SU-DHL-6 (cell line): ENCODE results near the gene SERPIND1.

Source experiments
- CTCF ChIP-seq: fragments of 200-600 bp; sonication (generic); IDR thresholded peaks from one replicate; pipeline ENCODE4 v1.5.1; 2017; ENCODE audit warnings: antibody characterized with exemption, mild to moderate bottlenecking, low read length, moderate library complexity; ENCODE audit not compliant: insufficient read depth, poor library complexity, severe bottlenecking
- EZH2phosphoT487 ChIP-seq: fragments of 200-600 bp; sonication (generic), shearing (Covaris generic); conservative IDR thresholded peaks from 2 replicates; pipeline ENCODE4 v1.6.1; 2018; ENCODE audit warnings: mild to moderate bottlenecking, antibody characterized with exemption, low read length, moderate library complexity, mixed read lengths

- no peak for TF ChIP-seq CTCF
- TF ChIP-seq EZH2phosphoT487: no peak
These were observed 49.0 kb upstream of the SERPIND1 start for GRCh38 chr22:20724676-20725454.
